ENCODE measurements around the gene NNT.

DNA sequence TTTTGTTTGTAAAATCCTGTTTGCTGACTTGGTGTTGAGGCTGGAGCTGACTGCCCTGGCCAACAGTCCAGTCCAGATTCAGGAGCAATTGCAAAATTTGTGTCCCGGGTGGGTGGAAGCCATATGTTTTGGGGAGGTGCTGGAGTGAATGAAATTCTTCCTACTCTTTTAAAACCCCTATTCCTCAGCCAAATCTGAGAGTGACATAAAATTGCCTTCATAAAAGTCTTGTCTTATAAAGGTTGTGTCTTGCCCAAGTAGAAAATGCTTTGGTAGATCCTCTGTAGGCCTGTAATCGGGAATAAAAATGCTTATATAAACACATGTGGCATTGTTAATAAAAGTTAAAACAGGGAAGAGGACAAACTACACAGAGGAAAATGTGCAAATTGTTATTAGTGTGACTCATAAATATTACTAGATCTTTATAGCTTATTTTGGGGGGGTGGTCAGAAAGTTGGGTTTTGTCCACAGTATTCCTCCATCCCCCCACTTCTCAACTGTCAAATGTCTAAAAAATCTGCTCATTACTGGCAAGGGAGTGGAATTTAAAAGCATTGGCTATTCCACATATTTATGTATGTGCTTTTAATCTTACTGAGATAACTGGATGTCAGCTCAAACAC lies 45.6 kb downstream of the NNT start:
- TF ChIP-seq POLR2AphosphoS5 (IDR thresholded peaks at IDR 0.05; ENCODE audit: low read depth, low read length) = no peak
- no peak for TF ChIP-seq PAX5 (IDR thresholded peaks at IDR 0.05; ENCODE audit: insufficient read depth, low read length, severe bottlenecking)
- TF ChIP-seq POLR2A (IDR thresholded peaks at IDR 0.05; ENCODE audit: low read depth, low read length) = no peak
- TF ChIP-seq POU2F2 (IDR thresholded peaks at IDR 0.05; ENCODE audit: low read depth, low read length) = no peak

All from GM12891 (cell line).